T-helper 17 cell (primary cell): ENCODE data around the gene THRAP3. TPM values are rescaled to one million over a fixed set of nuclear protein-coding genes. Genes with fewer than 3 reads are reported as not detected.

Experiments used
- ATAC-seq: fragments of 150-1000 bp; cut with Tn5 transposase; 2 replicates; pipeline ENCODE4 v1.10.0; 2021; ENCODE audit warnings: mild to moderate bottlenecking, moderate library complexity
- DNase-seq, 3 donors: peaks; one replicate each; pipeline versions ENCODE4 v3.0.0 to v3.0.0-alpha.2; 2020 to 2021
- H3K9me3 ChIP-seq: one replicate; pipeline ENCODE4 v1.7.0; 2013; ENCODE audit warnings: low read length, mild to moderate bottlenecking; ENCODE audit not compliant: control insufficient read depth, poor library complexity, severe bottlenecking
- H3K27ac Mint-ChIP-seq: one replicate; pipeline ENCODE4 v1.8.0; 2022; ENCODE audit warnings: mild to moderate bottlenecking, moderate library complexity, mixed read lengths
- H3K27me3 Mint-ChIP-seq: one replicate; pipeline ENCODE4 v1.8.0; 2022; ENCODE audit warnings: mixed read lengths
- H3K36me3 Mint-ChIP-seq: one replicate; pipeline ENCODE4 v1.8.0; 2022; ENCODE audit warnings: low read depth, mixed read lengths
- H3K4me1 Mint-ChIP-seq: one replicate; pipeline ENCODE4 v1.8.0; 2022; ENCODE audit warnings: mild to moderate bottlenecking, mixed read lengths
- H3K4me3 Mint-ChIP-seq: one replicate; pipeline ENCODE4 v1.8.0; 2022; ENCODE audit warnings: mild to moderate bottlenecking, moderate library complexity, mixed read lengths
- total RNA-seq, 4 donors: library from RNA in 2 of 4; stranded (reverse) in 2 of 4; gene quantifications; one replicate each; pipeline ENCODE4 v1.2.3 and lab custom pipeline; 2022 to 2026

Gene THRAP3
- total RNA-seq, 2 donors from 2014 or later: 74.5 to 76.3 TPM

DNA sequence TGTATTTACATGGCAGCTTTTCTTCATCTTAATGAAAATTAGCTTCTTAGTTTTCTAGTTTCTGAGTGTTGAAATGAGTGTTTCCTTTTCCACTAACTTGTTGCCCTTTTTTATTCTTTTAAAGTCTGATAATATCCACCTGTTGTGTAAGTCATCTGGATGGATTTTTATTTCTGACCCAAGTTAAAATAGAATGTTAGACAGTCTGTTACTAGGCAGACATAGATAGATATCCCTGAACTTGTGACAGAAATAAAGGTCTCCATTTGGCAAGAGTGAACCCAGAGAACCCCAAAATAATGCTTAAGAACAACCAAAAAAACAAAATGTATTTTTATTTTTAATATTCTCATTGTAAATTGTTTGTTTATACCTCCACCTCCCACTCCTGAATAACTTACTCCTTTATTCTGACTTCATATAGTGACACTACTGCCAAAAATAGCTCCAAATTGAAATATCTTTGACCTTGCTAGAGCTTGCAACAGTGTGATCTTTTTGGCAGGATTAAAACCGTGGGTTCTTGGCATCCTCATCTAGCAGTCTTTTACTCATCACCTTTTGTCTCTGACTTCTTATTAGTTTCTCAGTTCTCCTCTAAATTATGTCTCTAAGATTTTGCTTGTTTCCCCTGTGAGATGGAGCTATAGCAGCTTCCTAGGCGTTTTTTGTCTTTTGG, 55.0 kb downstream of the THRAP3 start:
- no peaks in the 10 kb centered on the region for H3K9me3 ChIP-seq
- Mint-ChIP-seq H3K27ac (peak overlapping the region; percentile 91), H3K4me1 (peaks cover 16% of the 10 kb centered on the region), H3K27me3 (no peaks in the 10 kb centered on the region), H3K4me3 (no peak overlapping the region), H3K36me3 (peaks cover 3% of the 10 kb centered on the region)
- no peak for ATAC-seq
- DNase-seq: no peak

DNA sequence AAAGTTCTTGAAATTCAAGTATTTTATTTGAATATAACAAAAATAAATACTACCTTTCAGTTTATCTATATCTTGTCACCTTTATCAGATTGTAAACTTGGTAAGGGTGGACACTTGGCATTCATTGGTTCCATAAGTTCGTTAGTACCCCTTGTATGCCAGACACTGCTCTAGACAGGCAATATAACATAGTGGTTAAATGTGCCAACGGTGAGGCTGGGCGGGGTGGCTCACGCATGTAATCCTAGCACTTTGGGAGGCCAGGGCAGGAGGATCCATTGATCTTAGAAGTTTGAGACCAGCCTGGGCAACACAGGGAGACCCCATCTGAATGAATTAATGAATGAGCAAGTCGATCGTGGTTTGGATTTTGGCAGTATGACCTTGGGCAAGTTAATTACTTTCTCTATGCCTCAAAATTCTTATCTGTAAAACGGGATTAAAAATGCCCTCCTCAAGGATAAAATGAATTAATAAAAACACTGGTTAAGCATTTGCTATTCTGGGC, 55.6 kb downstream of the THRAP3 start:
- Mint-ChIP-seq H3K27me3 (no peaks in the 10 kb centered on the region), H3K4me1 (peaks cover 16% of the 10 kb centered on the region), H3K4me3 (no peak overlapping the region), H3K36me3 (peaks cover 3% of the 10 kb centered on the region), H3K27ac (peak overlapping the region; percentile 91)
- DNase-seq (no peak), ATAC-seq (no peak)
- no peaks in the 10 kb centered on the region for H3K9me3 ChIP-seq

GRCh38 chr1:36284061-36284460, 59.8 kb downstream of the THRAP3 start:
- no peaks in the 10 kb centered on the region for H3K9me3 ChIP-seq
- no peak for ATAC-seq
- no peak overlapping the region for H3K4me3 Mint-ChIP-seq
- no peak for DNase-seq
- H3K27me3 Mint-ChIP-seq: no peaks in the 10 kb centered on the region
- H3K36me3 Mint-ChIP-seq: peaks cover 6% of the 10 kb centered on the region
- H3K4me1 Mint-ChIP-seq: peaks cover 22% of the 10 kb centered on the region
- peak overlapping the region; percentile 57 for H3K27ac Mint-ChIP-seq

DNA sequence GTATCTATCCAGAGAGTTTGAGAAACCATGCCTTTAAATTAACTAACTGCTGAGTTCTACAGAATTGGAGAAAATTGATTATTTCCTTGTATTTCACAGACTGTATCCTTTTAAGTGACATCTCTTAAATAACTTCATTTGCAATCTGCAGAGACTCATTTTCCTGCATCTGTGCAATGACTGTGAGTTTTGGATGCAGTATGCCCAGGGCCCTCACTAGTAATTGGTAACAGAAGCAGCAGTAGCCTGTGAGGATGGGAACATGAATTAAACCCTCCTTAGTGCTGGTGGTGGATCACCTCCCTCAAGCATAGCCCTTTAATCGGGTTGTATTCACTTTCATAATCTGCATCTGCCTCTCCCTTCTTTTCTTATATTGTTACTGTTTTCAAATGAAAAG, 60.3 kb downstream of the THRAP3 start:
- no peaks in the 10 kb centered on the region for H3K9me3 ChIP-seq
- no peak for DNase-seq
- ATAC-seq: no peak
- Mint-ChIP-seq H3K27ac (no peak overlapping the region), H3K4me1 (peaks cover 21% of the 10 kb centered on the region), H3K36me3 (peaks cover 8% of the 10 kb centered on the region), H3K27me3 (no peaks in the 10 kb centered on the region), H3K4me3 (no peak overlapping the region)

DNA sequence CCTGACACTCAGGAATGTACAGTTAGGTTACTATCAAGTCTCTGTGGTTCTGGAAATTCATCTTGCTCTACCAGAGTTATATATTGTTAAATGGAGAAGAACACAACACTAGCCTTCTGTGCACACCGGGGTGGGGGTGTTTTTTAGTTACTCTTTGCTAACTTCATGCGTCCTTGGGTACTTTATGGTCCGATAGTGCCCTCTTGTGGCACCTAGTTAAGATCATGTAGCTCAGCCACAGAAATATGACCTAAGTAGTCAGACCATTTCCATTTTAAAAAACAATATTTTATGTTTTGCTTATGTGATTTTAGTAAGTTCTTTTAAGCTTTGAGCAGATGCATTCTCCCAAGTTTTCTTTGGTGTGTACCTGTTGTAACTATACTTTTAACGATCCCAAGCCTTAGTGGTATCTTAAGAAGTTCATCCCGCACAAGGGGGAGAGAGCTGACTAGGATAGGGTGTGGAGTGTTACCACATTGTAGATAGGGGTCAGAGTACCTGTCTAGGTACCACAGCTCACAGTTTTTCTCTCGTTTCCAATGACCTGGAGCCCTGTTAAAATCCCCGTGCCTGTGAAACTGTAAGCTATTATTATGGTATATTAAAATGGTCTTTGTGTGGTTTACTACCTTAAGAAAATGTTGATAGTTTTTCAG, 61.3 kb downstream of the THRAP3 start:
- H3K36me3 Mint-ChIP-seq: peaks cover 8% of the 10 kb centered on the region
- H3K27me3 Mint-ChIP-seq: no peaks in the 10 kb centered on the region
- ATAC-seq (peak; percentile 97), DNase-seq (peak; percentile 26 to 59 (median 40))
- no peaks in the 10 kb centered on the region for H3K9me3 ChIP-seq
- peak overlapping the region; percentile 71 for H3K27ac Mint-ChIP-seq
- peaks cover 12% of the 10 kb centered on the region for H3K4me1 Mint-ChIP-seq
- no peak overlapping the region for H3K4me3 Mint-ChIP-seq

DNA sequence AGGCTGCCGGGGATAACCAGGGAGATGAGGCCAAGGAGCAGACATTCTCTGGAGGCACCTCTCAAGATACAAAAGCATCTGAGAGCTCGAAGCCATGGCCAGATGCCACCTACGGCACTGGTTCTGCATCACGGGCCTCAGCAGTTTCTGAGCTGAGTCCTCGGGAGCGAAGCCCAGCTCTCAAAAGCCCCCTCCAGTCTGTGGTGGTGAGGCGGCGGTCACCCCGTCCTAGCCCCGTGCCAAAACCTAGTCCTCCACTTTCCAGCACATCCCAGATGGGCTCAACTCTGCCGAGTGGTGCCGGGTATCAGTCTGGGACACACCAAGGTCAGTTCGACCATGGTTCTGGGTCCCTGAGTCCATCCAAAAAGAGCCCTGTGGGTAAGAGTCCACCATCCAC, 62.6 kb downstream of the THRAP3 start:
- Mint-ChIP-seq H3K36me3 (peaks cover 8% of the 10 kb centered on the region), H3K27ac (peak overlapping the region; percentile 71), H3K27me3 (no peaks in the 10 kb centered on the region)

GRCh38 chr1:36287595-36287994, 63.4 kb downstream of the THRAP3 start:
- peaks cover 6% of the 10 kb centered on the region for H3K36me3 Mint-ChIP-seq
- H3K4me1 Mint-ChIP-seq: peaks cover 10% of the 10 kb centered on the region
- no peaks in the 10 kb centered on the region for H3K27me3 Mint-ChIP-seq
- H3K4me3 Mint-ChIP-seq: no peak overlapping the region
- DNase-seq (no peak), ATAC-seq (no peak)
- H3K9me3 ChIP-seq: no peaks in the 10 kb centered on the region
- H3K27ac Mint-ChIP-seq: no peak overlapping the region

More for the DNA sequence above, 62.6 kb downstream of the THRAP3 start:
- DNase-seq: no peak
- no peak overlapping the region for H3K4me3 Mint-ChIP-seq
- no peaks in the 10 kb centered on the region for H3K9me3 ChIP-seq
- no peak for ATAC-seq
- H3K4me1 Mint-ChIP-seq: peaks cover 12% of the 10 kb centered on the region

GRCh38 chr1:36295390-36295789, 71.1 kb downstream of the THRAP3 start:
- H3K9me3 ChIP-seq: no peaks in the 10 kb centered on the region
- ATAC-seq (no peak), DNase-seq (no peak)
- Mint-ChIP-seq H3K27ac (no peak overlapping the region), H3K27me3 (no peaks in the 10 kb centered on the region), H3K4me3 (no peak overlapping the region), H3K4me1 (peaks cover 4% of the 10 kb centered on the region), H3K36me3 (peaks cover 6% of the 10 kb centered on the region)

- no peaks in the 10 kb centered on the region for H3K9me3 ChIP-seq
- peaks cover 7% of the 10 kb centered on the region for H3K4me1 Mint-ChIP-seq
- H3K36me3 Mint-ChIP-seq: peaks cover 10% of the 10 kb centered on the region
- no peak overlapping the region for H3K4me3 Mint-ChIP-seq
- no peaks in the 10 kb centered on the region for H3K27me3 Mint-ChIP-seq
- ATAC-seq (no peak), DNase-seq (no peak)
- H3K27ac Mint-ChIP-seq: no peak overlapping the region
Measured at GRCh38 chr1:36297062-36297461, 72.8 kb downstream of the THRAP3 start.

DNA sequence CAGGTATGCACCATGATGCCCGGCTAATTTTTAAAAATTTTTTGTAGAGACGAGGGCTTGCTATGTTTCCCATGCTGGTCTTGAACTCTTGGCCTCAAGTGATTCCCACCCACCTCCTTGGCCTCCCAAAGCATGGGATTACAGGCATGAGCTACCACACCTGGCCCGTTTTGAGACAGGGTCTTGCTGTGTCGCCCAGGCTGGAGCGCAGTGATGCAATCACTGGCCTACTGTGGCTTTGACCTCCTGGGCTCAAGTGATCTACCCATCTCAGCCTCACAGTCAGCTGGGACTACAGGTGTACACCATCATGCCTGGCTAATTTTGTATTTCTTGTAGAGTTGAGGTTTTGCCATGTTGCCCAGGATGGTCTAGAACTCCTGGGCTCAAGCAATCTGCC, 74.4 kb downstream of the THRAP3 start:
- no peak overlapping the region for H3K4me3 Mint-ChIP-seq
- no peak for ATAC-seq
- peaks cover 6% of the 10 kb centered on the region for H3K36me3 Mint-ChIP-seq
- no peaks in the 10 kb centered on the region for H3K9me3 ChIP-seq
- H3K27me3 Mint-ChIP-seq: no peaks in the 10 kb centered on the region
- H3K27ac Mint-ChIP-seq: peak overlapping the region; percentile 41
- H3K4me1 Mint-ChIP-seq: peaks cover 7% of the 10 kb centered on the region
- no peak for DNase-seq

DNA sequence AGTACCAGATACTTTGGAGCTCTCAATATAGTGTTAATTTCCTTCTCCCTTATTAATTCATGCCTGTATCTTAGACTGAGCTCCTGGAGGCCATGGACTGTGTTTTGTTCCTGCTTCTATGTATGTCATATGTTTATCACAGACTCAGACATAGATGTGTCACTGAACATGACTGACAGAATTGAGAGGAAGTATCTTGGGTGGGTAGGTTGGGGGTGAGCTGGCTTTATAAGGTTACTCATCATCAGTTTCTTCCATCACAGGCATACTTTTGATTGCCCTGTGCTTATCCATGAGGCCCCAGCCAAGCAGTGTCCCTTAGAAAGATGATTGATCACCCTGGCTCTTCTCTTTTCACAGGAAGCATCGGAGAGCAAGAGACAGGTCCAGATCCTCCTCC, 76.3 kb downstream of the THRAP3 start:
- peak; percentile 23 for ATAC-seq
- H3K4me1 Mint-ChIP-seq: peaks cover 7% of the 10 kb centered on the region
- H3K4me3 Mint-ChIP-seq: no peak overlapping the region
- peaks cover 6% of the 10 kb centered on the region for H3K36me3 Mint-ChIP-seq
- peak overlapping the region; percentile 41 for H3K27ac Mint-ChIP-seq
- H3K27me3 Mint-ChIP-seq: no peaks in the 10 kb centered on the region
- H3K9me3 ChIP-seq: no peaks in the 10 kb centered on the region
- DNase-seq: no peak

DNA sequence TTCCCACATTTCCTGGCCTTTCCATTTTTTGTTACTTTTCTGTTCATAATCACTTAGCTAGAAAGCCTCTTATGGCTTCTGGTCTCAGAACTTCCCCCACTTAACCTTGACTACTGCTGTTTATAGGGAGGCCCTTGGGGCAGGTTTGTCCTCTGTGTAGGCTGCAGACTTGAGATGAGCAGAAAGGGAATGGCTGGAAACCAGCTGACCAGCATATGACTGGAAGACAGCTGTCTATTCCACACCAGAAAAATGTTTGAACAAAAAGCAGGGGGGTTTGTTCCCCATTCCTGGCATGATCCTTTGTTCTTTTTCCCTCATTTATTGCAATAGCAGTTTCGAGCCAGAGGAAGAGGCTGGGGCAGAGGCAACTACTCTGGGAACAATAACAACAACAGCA, 77.0 kb downstream of the THRAP3 start:
- no peak for DNase-seq
- H3K27ac Mint-ChIP-seq: no peak overlapping the region
- no peak overlapping the region for H3K4me3 Mint-ChIP-seq
- no peak for ATAC-seq
- H3K4me1 Mint-ChIP-seq: peaks cover 7% of the 10 kb centered on the region
- H3K9me3 ChIP-seq: no peaks in the 10 kb centered on the region
- peaks cover 6% of the 10 kb centered on the region for H3K36me3 Mint-ChIP-seq
- no peaks in the 10 kb centered on the region for H3K27me3 Mint-ChIP-seq

GRCh38 chr1:36303244-36303643, 79.0 kb downstream of the THRAP3 start:
- DNase-seq (no peak), ATAC-seq (no peak)
- H3K9me3 ChIP-seq: no peaks in the 10 kb centered on the region
- Mint-ChIP-seq H3K27ac (peak overlapping the region; percentile 14), H3K4me1 (peaks cover 14% of the 10 kb centered on the region), H3K27me3 (no peaks in the 10 kb centered on the region), H3K36me3 (peaks cover 6% of the 10 kb centered on the region), H3K4me3 (no peak overlapping the region)
